Endothelial cell of umbilical vein (primary cell): ENCODE results near the gene CNTN1. TPM values are rescaled to one million over a fixed set of nuclear protein-coding genes. Genes with fewer than 3 reads are reported as not detected.

ENCODE experiments used
- BruUV-seq: library from RNA; stranded (reverse); fragments of 400-500 nt; replicated peaks from 2 replicates; lab custom pipeline; 2021; lab: Mats Ljungman, UMichigan
- CTCF ChIA-PET: fragments of 300-600, 350-600 bp; sonication (Branson Sonifier 250); formaldehyde crosslinking; loops from one replicate; lab custom pipeline; 2021; ENCODE audit warnings: antibody characterized with exemption, inconsistent platforms; lab: Charles Lee
- POLR2A ChIA-PET: fragments of 300-600, 350-600 bp; sonication (Branson Sonifier 250); formaldehyde crosslinking; loops from one replicate; lab custom pipeline; 2021; ENCODE audit warnings: antibody characterized with exemption, inconsistent platforms; lab: Charles Lee
- DNase-seq: peaks from one replicate; pipeline ENCODE4 v3.0.0-alpha.2; 2011; ENCODE audit warnings: low read depth, low spot score
- FAIRE-seq: peaks from 2 replicates; lab custom pipeline; 2011; peaks lifted over from hg19 to GRCh38; lab: Jason Lieb, UNC
- H2AFZ ChIP-seq: 2 replicates; pipeline ENCODE4 v1.6.0; 2012; ENCODE audit warnings: low read depth, low read length, control low read depth, inconsistent platforms
- H3K27ac ChIP-seq: 2 replicates; pipeline ENCODE4 v1.5.1; 2011; ENCODE audit warnings: low read depth, mild to moderate bottlenecking, control low read depth, low read length, moderate library complexity; ENCODE audit not compliant: insufficient read depth
- H3K27me3 ChIP-seq, 2 experiments: 2 replicates each; pipeline versions ENCODE4 v1.6.0 to v1.6.1; 2011; ENCODE audit warnings: low read length in 2 of 2, mixed read lengths in 1 of 2; ENCODE audit not compliant: control insufficient read depth in 2 of 2, insufficient read depth in 2 of 2
- H3K36me3 ChIP-seq, 2 experiments: 2 replicates in 1 of 2; 3 replicates in 1 of 2; pipeline ENCODE4 v1.5.1; 2011; ENCODE audit warnings: low read length in 2 of 2, mild to moderate bottlenecking in 1 of 2, moderate library complexity in 1 of 2; ENCODE audit not compliant: control insufficient read depth in 2 of 2, insufficient read depth in 2 of 2; ENCODE audit errors: extremely low read depth in 1 of 2
- H3K4me1 ChIP-seq: 3 replicates; pipeline ENCODE4 v1.5.1; 2011; ENCODE audit warnings: mild to moderate bottlenecking, low read length; ENCODE audit not compliant: control insufficient read depth, insufficient read depth; ENCODE audit errors: extremely low read depth
- H3K4me2 ChIP-seq: 2 replicates; pipeline ENCODE4 v1.6.1; 2011; ENCODE audit warnings: low read length, control low read depth, mixed read lengths; ENCODE audit not compliant: insufficient read depth
- H3K4me3 ChIP-seq, 3 experiments: fragments of 200-600 bp in 1 of 3; sonication (generic), shearing (Covaris generic) in 1 of 3; replicated peaks in 1 of 3; 2 replicates each; pipeline ENCODE4 v1.5.1; 2011 to 2016; ENCODE audit warnings: control low read depth in 3 of 3, low read length in 3 of 3, mild to moderate bottlenecking in 2 of 3, inconsistent platforms in 1 of 3, low read depth in 1 of 3, moderate library complexity in 1 of 3; ENCODE audit not compliant: insufficient read depth in 1 of 3
- H3K79me2 ChIP-seq: 2 replicates; pipeline ENCODE4 v1.6.0; 2012; ENCODE audit warnings: low read length, inconsistent platforms; ENCODE audit not compliant: control insufficient read depth, insufficient read depth
- H3K9ac ChIP-seq: replicated peaks from 2 replicates; pipeline ENCODE3; 2011; ENCODE audit warnings: low read length, control low read depth; ENCODE audit not compliant: insufficient read depth; ENCODE audit errors: extremely low read depth
- H3K9me1 ChIP-seq: replicated peaks from 3 replicates; pipeline ENCODE4 v1.6.0; 2011; ENCODE audit warnings: mild to moderate bottlenecking, low read length; ENCODE audit not compliant: control insufficient read depth, insufficient read depth; ENCODE audit errors: extremely low read depth
- H3K9me3 ChIP-seq: replicated peaks from 2 replicates; pipeline ENCODE4 v1.5.1; 2012; ENCODE audit warnings: low read length, inconsistent platforms; ENCODE audit not compliant: control insufficient read depth, insufficient read depth
- H4K20me1 ChIP-seq: replicated peaks from 2 replicates; pipeline ENCODE3; 2011; ENCODE audit warnings: mild to moderate bottlenecking, low read length; ENCODE audit not compliant: control insufficient read depth, insufficient read depth; ENCODE audit errors: extremely low read depth
- EZH2 ChIP-seq: IDR thresholded peaks from 2 replicates; pipeline ENCODE4 v1.6.1; 2012; ENCODE audit warnings: borderline replicate concordance, low read depth, mild to moderate bottlenecking, moderate library complexity, low read length, inconsistent platforms; ENCODE audit not compliant: severe bottlenecking
- FOS ChIP-seq: IDR thresholded peaks from 2 replicates; pipeline ENCODE4 v1.6.1; 2011; ENCODE audit warnings: mild to moderate bottlenecking, low read length, moderate library complexity, borderline replicate concordance; ENCODE audit not compliant: insufficient read depth
- GATA2 ChIP-seq: IDR thresholded peaks from 2 replicates; pipeline ENCODE4 v1.7.0; 2011; ENCODE audit warnings: low read depth, mild to moderate bottlenecking, moderate library complexity, mixed read lengths, low read length; ENCODE audit not compliant: insufficient read length, insufficient read depth
- JUN ChIP-seq: IDR thresholded peaks from 2 replicates; pipeline ENCODE4 v1.6.1; 2011; ENCODE audit warnings: borderline replicate concordance, low read depth; ENCODE audit not compliant: insufficient read length, insufficient read depth
- MYC ChIP-seq: IDR thresholded peaks from one replicate; pipeline ENCODE4 v1.6.1; 2011; ENCODE audit warnings: mild to moderate bottlenecking, low read depth, low read length
- POLR2A ChIP-seq: IDR thresholded peaks from 2 replicates; pipeline ENCODE4 v1.6.1; 2012; ENCODE audit warnings: low read depth, mild to moderate bottlenecking, control low read depth, low read length
- POLR2AphosphoS5 ChIP-seq: IDR thresholded peaks from 2 replicates; pipeline ENCODE4 v1.6.1; 2012; ENCODE audit warnings: low read depth, mild to moderate bottlenecking, control low read depth, low read length, moderate library complexity; ENCODE audit not compliant: insufficient read depth
- dilution Hi-C: fragments of 300-500 bp; cut with MboI; formaldehyde crosslinking; loops from one replicate; pipeline ENCODE4 v1.15.0; 2019; ENCODE audit warnings: low sequenced_read_pairs; ENCODE audit not compliant: extremely low pct_ligation_motif_present
- intact Hi-C: fragments of 100-400 bp; cut with micrococcal nuclease; formaldehyde crosslinking; loops from one replicate; pipeline ENCODE4 v1.10.0; 2022
- polyA plus RNA-seq, 4 experiments: library from polyadenylated mRNA; depleted of rRNA in 3 of 4; stranded (reverse) in 3 of 4; unstranded in 1 of 4; fragments of >200 nt; gene quantifications; 2 replicates each; pipeline versions ENCODE4 v1.2.1 to v1.2.3, GENCODE V29; 2011 to 2012; ENCODE audit warnings: missing spikeins in 1 of 4
- total RNA-seq: library from RNA; stranded (reverse); gene quantifications from 2 replicates; pipeline ENCODE4 v1.2.3, GENCODE V29; 2021
- TF ChIP-seq, protein P1 (sequence below): IDR thresholded peaks from 2 replicates; pipeline ENCODE4 v1.6.1; 2011; ENCODE audit not compliant: insufficient read depth, insufficient read length
- TF ChIP-seq, protein P2 (sequence below), 2 donors: IDR thresholded peaks; 1 replicate in 1 of 2; 2 replicates in 1 of 2; pipeline ENCODE4 v1.5.1; 2011; ENCODE audit warnings: low read length in 2 of 2, mild to moderate bottlenecking in 2 of 2, moderate library complexity in 2 of 2, control low read depth in 1 of 2, inconsistent platforms in 1 of 2, low read depth in 1 of 2; ENCODE audit not compliant: insufficient read depth in 1 of 2; ENCODE audit errors: extremely low read depth in 1 of 2

The CNTN1 gene
- total and polyA plus RNA-seq, 2 donors (not counting 3 experiments of a cell fraction or from before 2014, with no cell fraction given) = 0.07 TPM; not detected in 1

DNA sequence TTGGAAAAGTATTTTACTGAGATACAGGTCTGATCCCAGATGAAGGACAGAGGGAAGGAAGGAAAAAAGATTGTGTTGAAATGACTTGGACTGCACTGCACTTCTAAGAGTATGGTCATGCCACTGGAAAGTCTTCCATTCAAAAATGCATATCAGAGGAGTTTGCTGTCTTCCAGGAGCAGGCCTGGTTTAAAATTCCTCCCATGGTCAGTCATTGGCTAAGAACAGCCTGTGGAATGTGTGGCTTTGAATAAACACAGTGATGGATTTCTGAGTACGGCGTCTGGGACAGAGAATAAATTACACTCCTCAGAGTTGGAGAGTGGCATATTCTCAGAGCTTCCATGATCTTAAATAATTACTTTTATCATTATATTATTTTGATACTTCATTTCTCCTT lies 250.1 kb downstream of the CNTN1 start:
- intact Hi-C loops = no loop called here

More for the DNA sequence above, 250.1 kb downstream of the CNTN1 start:
- H3K27ac ChIP-seq = no peak overlapping the region
- no peak overlapping the region for H3K9ac ChIP-seq
- POLR2A ChIA-PET = no interaction called here
- dilution Hi-C loops = no loop called here
- no peak for FAIRE-seq
- H3K4me3 ChIP-seq = no peak overlapping the region
- no peaks in the 10 kb centered on the region for H3K27me3 ChIP-seq
- H3K79me2 ChIP-seq = no peaks in the 10 kb centered on the region
- TF ChIP-seq FOS (no peak), GATA2 (no peak), JUN (no peak), MYC (no peak), EZH2 (no peak), POLR2A (no peak), POLR2AphosphoS5 (no peak)
- TF ChIP-seq, protein P1, sequence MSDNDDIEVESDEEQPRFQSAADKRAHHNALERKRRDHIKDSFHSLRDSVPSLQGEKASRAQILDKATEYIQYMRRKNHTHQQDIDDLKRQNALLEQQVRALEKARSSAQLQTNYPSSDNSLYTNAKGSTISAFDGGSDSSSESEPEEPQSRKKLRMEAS = no peak
- TF ChIP-seq, protein P2, sequence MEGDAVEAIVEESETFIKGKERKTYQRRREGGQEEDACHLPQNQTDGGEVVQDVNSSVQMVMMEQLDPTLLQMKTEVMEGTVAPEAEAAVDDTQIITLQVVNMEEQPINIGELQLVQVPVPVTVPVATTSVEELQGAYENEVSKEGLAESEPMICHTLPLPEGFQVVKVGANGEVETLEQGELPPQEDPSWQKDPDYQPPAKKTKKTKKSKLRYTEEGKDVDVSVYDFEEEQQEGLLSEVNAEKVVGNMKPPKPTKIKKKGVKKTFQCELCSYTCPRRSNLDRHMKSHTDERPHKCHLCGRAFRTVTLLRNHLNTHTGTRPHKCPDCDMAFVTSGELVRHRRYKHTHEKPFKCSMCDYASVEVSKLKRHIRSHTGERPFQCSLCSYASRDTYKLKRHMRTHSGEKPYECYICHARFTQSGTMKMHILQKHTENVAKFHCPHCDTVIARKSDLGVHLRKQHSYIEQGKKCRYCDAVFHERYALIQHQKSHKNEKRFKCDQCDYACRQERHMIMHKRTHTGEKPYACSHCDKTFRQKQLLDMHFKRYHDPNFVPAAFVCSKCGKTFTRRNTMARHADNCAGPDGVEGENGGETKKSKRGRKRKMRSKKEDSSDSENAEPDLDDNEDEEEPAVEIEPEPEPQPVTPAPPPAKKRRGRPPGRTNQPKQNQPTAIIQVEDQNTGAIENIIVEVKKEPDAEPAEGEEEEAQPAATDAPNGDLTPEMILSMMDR (IDR thresholded peaks at IDR 0.05; ENCODE audit: extremely low read depth in 1 of 2, insufficient read depth in 1 of 2, low read depth in 1 of 2, low read length in 2 of 2) = no peak
- H3K9me1 ChIP-seq = no peaks in the 10 kb centered on the region
- CTCF ChIA-PET = interaction anchor here (2.6 kb wide), 1 partner anchor 10 kb away, joined by 7 read pairs; no protein-coding TSS in a partner anchor
- no peaks in the 10 kb centered on the region for H3K9me3 ChIP-seq
- H4K20me1 ChIP-seq = no peaks in the 10 kb centered on the region
- no TSS peak for BruUV-seq
- no peak overlapping the region for H2AFZ ChIP-seq
- H3K4me2 ChIP-seq = no peak overlapping the region
- H3K36me3 ChIP-seq = no peaks in the 10 kb centered on the region
- no peaks in the 10 kb centered on the region for H3K4me1 ChIP-seq
- no peak for DNase-seq
